Measurements from ENCODE around the gene ORM1. TPM values are rescaled to one million over a fixed set of nuclear protein-coding genes. Genes with fewer than 3 reads are reported as not detected.
"Not testable (repeated sequence)": the region's sequence is repeated elsewhere in the genome, so short reads cannot be mapped to it uniquely, and the experiment has no call there.

The ORM1 gene
- total and polyA plus RNA-seq, 2 donors from 2014 or later, result 0.73 TPM; not detected in 1

DNA sequence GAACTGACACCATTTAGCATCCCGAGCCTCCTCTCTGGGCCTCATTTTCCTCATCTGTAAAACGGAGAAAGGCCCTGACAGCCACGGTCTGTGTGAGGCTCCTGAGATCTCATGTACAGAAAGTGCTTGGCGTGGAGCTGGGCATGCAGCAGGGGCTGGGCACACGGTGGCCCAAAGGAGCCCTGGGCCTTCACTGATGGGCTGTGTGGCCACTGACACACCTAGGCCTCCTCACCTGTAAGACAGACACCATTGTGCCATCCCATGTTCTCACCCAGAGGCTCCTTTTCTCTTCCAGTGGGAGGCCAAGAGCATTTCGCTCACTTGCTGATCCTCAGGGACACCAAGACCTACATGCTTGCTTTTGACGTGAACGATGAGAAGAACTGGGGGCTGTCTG lies 1.6 kb downstream of the ORM1 start:
- FAIRE-seq, result no peak
- Histone ChIP-seq H3K4me3 (ENCODE audit: low read length in 3 of 3) (no peak overlapping the region), H3K9ac (ENCODE audit: low read length in 3 of 3) (no peak overlapping the region), H3K9me3 (ENCODE audit: control insufficient read depth in 2 of 3, insufficient read depth in 1 of 3, low read length in 3 of 3) (no peaks in the 10 kb centered on the region), H3K4me1 (ENCODE audit: control insufficient read depth in 2 of 3, insufficient read depth in 2 of 3, low read depth in 1 of 3, low read length in 3 of 3) (no peaks in the 10 kb centered on the region), H3K36me3 (ENCODE audit: control insufficient read depth in 2 of 3, insufficient read depth in 3 of 3, low read length in 3 of 3) (no peaks in the 10 kb centered on the region), H3K27ac (ENCODE audit: low read depth in 2 of 2, low read length in 2 of 2) (no peak overlapping the region), H3K27me3 (ENCODE audit: control insufficient read depth, insufficient read depth, low read length) (no peaks in the 10 kb centered on the region)
- TF ChIP-seq, protein P1, sequence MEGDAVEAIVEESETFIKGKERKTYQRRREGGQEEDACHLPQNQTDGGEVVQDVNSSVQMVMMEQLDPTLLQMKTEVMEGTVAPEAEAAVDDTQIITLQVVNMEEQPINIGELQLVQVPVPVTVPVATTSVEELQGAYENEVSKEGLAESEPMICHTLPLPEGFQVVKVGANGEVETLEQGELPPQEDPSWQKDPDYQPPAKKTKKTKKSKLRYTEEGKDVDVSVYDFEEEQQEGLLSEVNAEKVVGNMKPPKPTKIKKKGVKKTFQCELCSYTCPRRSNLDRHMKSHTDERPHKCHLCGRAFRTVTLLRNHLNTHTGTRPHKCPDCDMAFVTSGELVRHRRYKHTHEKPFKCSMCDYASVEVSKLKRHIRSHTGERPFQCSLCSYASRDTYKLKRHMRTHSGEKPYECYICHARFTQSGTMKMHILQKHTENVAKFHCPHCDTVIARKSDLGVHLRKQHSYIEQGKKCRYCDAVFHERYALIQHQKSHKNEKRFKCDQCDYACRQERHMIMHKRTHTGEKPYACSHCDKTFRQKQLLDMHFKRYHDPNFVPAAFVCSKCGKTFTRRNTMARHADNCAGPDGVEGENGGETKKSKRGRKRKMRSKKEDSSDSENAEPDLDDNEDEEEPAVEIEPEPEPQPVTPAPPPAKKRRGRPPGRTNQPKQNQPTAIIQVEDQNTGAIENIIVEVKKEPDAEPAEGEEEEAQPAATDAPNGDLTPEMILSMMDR (IDR thresholded peaks at IDR 0.05; ENCODE audit: borderline replicate concordance, extremely low read depth, insufficient read depth), result no peak
- peak in 1 of 5 donors; percentile 19 for DNase-seq
- intact Hi-C loops (cut with DNase I), result no loop called here

DNA sequence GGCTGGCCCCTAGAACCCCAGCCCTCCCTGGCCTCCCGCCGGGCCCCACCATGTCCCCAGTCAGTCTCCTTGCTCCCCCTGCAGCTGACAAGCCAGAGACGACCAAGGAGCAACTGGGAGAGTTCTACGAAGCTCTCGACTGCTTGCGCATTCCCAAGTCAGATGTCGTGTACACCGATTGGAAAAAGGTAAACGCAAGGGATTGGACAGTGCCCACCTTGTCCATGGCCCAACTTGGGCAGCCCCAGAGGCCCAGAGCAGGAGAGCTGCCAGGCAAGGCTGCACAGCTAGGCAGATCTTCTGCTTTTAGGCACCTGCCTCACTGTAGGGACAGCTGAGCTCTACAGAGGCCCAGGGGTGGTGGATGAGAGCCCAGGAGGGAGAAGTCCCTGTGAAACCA lies 2.1 kb downstream of the ORM1 start:
- not testable (repeated sequence) for FAIRE-seq; H3K4me1 ChIP-seq (ENCODE audit: control insufficient read depth in 2 of 3, insufficient read depth in 2 of 3, low read depth in 1 of 3, low read length in 3 of 3)

DNA sequence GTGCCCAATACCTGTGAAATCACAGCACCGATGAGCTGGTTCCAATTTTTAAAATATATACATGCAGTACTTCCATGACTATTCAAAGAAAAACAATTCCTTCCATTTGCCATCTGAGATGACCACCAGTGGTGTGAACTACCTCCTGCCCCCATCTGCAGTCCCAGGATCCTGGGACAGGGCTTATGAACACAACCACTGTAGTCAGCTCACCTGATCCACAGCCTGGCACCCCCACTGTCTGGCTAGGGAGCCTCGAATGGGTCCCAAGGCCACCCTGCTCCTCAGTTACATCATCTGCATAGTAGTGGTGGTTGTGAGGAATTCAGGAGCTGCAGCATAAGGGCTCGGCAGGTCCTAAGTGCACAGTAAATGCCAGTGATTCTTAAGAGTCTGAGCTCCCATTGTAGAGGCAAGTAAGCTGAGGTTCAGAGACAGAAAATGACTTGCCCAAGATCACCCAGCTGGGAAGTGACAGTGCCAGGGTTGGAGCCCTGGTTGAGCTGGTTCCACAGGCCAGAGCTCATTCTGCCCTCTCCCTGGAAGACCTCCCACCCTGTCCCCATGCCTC lies 2.9 kb downstream of the ORM1 start:
- peak in 1 of 5 donors; percentile 26 for DNase-seq
- FAIRE-seq; intact Hi-C loops (cut with DNase I): not testable (repeated sequence)

More for the DNA sequence above, 2.1 kb downstream of the ORM1 start:
- H3K27ac ChIP-seq (ENCODE audit: low read depth in 2 of 2, low read length in 2 of 2); H3K9ac ChIP-seq (ENCODE audit: low read length in 3 of 3); H3K27me3 ChIP-seq (ENCODE audit: control insufficient read depth, insufficient read depth, low read length); intact Hi-C loops (cut with DNase I); H3K4me3 ChIP-seq (ENCODE audit: low read length in 3 of 3); H3K9me3 ChIP-seq (ENCODE audit: control insufficient read depth in 2 of 3, insufficient read depth in 1 of 3, low read length in 3 of 3); H3K36me3 ChIP-seq (ENCODE audit: control insufficient read depth in 2 of 3, insufficient read depth in 3 of 3, low read length in 3 of 3): not testable (repeated sequence)
- DNase-seq, result peak in 1 of 5 donors; percentile 19

DNA sequence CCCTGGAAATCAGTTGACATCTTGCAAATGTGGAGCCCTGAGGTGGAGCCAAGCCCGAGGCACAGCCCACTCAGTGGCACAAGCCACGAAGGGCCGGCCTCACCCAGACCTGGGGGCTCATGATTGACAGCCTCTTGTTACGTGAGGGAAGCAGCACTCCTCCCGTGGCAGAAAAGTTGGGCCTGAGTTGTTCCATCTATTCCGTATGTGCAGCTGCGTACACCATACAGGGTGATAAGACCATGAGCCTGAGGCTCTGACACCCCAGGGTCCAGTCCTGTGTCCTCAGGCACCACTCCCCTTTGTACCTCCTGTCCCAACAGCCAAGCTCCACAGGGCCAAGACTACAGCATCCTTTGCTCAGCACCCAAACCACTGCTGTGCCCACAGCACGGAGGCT lies 4.9 kb downstream of the ORM1 start:
- Histone ChIP-seq H3K4me3 (ENCODE audit: low read length in 3 of 3) (no peak overlapping the region), H3K9ac (ENCODE audit: low read length in 3 of 3) (no peak overlapping the region), H3K9me3 (ENCODE audit: control insufficient read depth in 2 of 3, insufficient read depth in 1 of 3, low read length in 3 of 3) (no peaks in the 10 kb centered on the region), H3K27me3 (ENCODE audit: control insufficient read depth, insufficient read depth, low read length) (no peaks in the 10 kb centered on the region), H3K4me1 (ENCODE audit: control insufficient read depth in 2 of 3, insufficient read depth in 2 of 3, low read depth in 1 of 3, low read length in 3 of 3) (no peaks in the 10 kb centered on the region), H3K36me3 (ENCODE audit: control insufficient read depth in 2 of 3, insufficient read depth in 3 of 3, low read length in 3 of 3) (no peaks in the 10 kb centered on the region), H3K27ac (ENCODE audit: low read depth in 2 of 2, low read length in 2 of 2) (no peak overlapping the region)
- TF ChIP-seq, protein P1 (IDR thresholded peaks at IDR 0.05; ENCODE audit: borderline replicate concordance, extremely low read depth, insufficient read depth), result no peak
- DNase-seq (no peak), FAIRE-seq (no peak)
- intact Hi-C loops (cut with DNase I), result no loop called here

More for the DNA sequence above, 2.9 kb downstream of the ORM1 start:
- not testable (repeated sequence) for H3K4me3 ChIP-seq (ENCODE audit: low read length in 3 of 3); H3K27ac ChIP-seq (ENCODE audit: low read depth in 2 of 2, low read length in 2 of 2); H3K27me3 ChIP-seq (ENCODE audit: control insufficient read depth, insufficient read depth, low read length); H3K9ac ChIP-seq (ENCODE audit: low read length in 3 of 3); H3K4me1 ChIP-seq (ENCODE audit: control insufficient read depth in 2 of 3, insufficient read depth in 2 of 3, low read depth in 1 of 3, low read length in 3 of 3); H3K36me3 ChIP-seq (ENCODE audit: control insufficient read depth in 2 of 3, insufficient read depth in 3 of 3, low read length in 3 of 3); H3K9me3 ChIP-seq (ENCODE audit: control insufficient read depth in 2 of 3, insufficient read depth in 1 of 3, low read length in 3 of 3)

DNA sequence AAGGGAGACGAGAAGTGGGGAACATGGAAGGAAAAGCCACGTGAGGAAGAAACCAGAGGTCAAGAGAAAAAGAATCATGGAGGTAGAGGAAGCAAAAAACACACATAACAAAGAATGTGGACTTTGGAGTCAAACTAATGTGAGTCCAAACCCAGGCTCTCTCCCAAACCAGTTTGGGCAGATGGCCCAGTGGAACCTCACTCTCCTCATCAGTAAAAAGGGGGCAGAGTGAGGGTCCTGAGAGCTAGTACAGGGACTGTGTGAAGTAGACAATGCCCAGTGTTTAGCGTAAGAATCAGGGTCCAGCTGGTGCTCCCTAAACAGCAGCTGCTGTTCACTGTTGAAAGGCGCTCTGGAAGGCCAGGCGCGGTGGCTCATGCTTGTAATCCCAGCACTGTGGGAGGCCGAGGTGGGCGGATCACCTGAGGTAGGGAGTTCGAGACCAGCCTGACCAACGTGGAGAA lies 5.5 kb downstream of the ORM1 start:
- H3K9me3 ChIP-seq (ENCODE audit: control insufficient read depth in 2 of 3, insufficient read depth in 1 of 3, low read length in 3 of 3); intact Hi-C loops (cut with DNase I); FAIRE-seq; H3K27ac ChIP-seq (ENCODE audit: low read depth in 2 of 2, low read length in 2 of 2); H3K4me3 ChIP-seq (ENCODE audit: low read length in 3 of 3); H3K9ac ChIP-seq (ENCODE audit: low read length in 3 of 3); H3K4me1 ChIP-seq (ENCODE audit: control insufficient read depth in 2 of 3, insufficient read depth in 2 of 3, low read depth in 1 of 3, low read length in 3 of 3); H3K36me3 ChIP-seq (ENCODE audit: control insufficient read depth in 2 of 3, insufficient read depth in 3 of 3, low read length in 3 of 3); H3K27me3 ChIP-seq (ENCODE audit: control insufficient read depth, insufficient read depth, low read length): not testable (repeated sequence)
- DNase-seq, result peak in 1 of 5 donors; percentile 45

DNA sequence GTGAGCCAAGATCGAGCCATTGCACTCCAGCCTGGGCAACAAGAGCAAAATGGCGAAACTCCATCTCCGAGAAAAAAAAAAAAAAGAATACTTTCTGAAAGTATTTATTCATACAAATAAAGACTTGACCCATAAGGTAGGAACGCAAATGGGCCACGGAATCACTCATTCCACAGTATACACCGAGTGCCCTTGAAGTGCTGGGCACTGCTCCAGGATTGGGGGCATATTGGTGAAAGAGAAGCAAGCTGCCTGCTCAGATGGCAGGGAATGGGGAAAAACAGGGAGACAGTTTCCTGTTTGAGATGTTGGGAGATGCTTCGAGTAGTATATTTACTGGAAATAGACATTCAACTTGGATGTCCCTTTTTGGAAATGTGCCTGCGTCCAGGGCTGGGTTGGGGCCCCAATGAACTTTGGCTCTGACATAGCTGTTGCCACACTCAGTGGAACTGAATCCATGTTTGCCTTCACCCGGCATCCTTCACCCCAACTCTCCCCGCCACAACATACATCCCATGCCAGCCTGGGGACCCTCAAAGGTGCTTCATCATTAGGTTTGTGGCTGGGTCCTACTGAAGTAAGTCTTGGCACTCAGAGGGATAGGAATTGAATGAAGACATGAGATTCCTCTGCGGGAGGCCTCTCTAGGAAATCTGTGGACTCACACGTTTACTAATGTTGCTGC lies 6.2 kb downstream of the ORM1 start:
- H3K9ac ChIP-seq (ENCODE audit: low read length in 3 of 3); H3K4me3 ChIP-seq (ENCODE audit: low read length in 3 of 3); H3K9me3 ChIP-seq (ENCODE audit: control insufficient read depth in 2 of 3, insufficient read depth in 1 of 3, low read length in 3 of 3); H3K36me3 ChIP-seq (ENCODE audit: control insufficient read depth in 2 of 3, insufficient read depth in 3 of 3, low read length in 3 of 3); H3K27me3 ChIP-seq (ENCODE audit: control insufficient read depth, insufficient read depth, low read length); intact Hi-C loops (cut with DNase I); H3K4me1 ChIP-seq (ENCODE audit: control insufficient read depth in 2 of 3, insufficient read depth in 2 of 3, low read depth in 1 of 3, low read length in 3 of 3); H3K27ac ChIP-seq (ENCODE audit: low read depth in 2 of 2, low read length in 2 of 2); FAIRE-seq: not testable (repeated sequence)
- DNase-seq, result peak in 1 of 5 donors; percentile 22

DNA sequence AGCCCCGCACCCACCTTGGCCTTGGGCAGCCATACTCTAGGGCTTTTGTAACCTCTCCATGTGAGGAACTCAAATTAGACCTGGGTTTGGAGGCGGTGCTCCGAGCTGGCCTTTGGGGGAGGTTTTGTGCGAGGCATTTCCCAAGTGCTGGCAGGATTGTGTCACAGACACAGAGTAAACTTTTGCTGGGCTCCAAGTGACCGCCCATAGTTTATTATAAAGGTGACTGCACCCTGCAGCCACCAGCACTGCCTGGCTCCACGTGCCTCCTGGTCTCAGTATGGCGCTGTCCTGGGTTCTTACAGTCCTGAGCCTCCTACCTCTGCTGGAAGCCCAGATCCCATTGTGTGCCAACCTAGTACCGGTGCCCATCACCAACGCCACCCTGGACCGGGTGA lies 6.7 kb downstream of the ORM1 start, which contains the start of gene ORM2:
TSS of gene ORM2 (plus strand) at position 245 of the 398 bp plus-strand sequence. CDS start at position 281, 36 bp downstream.
- intact Hi-C loops (cut with DNase I); H3K27ac ChIP-seq (ENCODE audit: low read depth in 2 of 2, low read length in 2 of 2); FAIRE-seq: not testable (repeated sequence)

More for the DNA sequence above, 6.7 kb downstream of the ORM1 start, which contains the start of gene ORM2:
- H3K9me3 ChIP-seq (ENCODE audit: control insufficient read depth in 2 of 3, insufficient read depth in 1 of 3, low read length in 3 of 3); DNase-seq; H3K4me1 ChIP-seq (ENCODE audit: control insufficient read depth in 2 of 3, insufficient read depth in 2 of 3, low read depth in 1 of 3, low read length in 3 of 3); H3K9ac ChIP-seq (ENCODE audit: low read length in 3 of 3); H3K4me3 ChIP-seq (ENCODE audit: low read length in 3 of 3); H3K36me3 ChIP-seq (ENCODE audit: control insufficient read depth in 2 of 3, insufficient read depth in 3 of 3, low read length in 3 of 3); H3K27me3 ChIP-seq (ENCODE audit: control insufficient read depth, insufficient read depth, low read length): not testable (repeated sequence)
